ENCODE measurements around the gene EPOP.

EPOP gene

GRCh38 chr17:38710985-38711384 lies 36.2 kb upstream of the EPOP start:
- H3K4me3 Mint-ChIP-seq: no peak overlapping the region
- ATAC-seq (replicated peaks; ENCODE audit: extremely low read depth, poor library complexity, severe bottlenecking): no peak
- H3K9me3 Mint-ChIP-seq: no peaks in the 10 kb centered on the region
- DNase-seq (ENCODE audit: low spot score in 2 of 2): no peak
- peaks cover 50% of the 10 kb centered on the region for H3K36me3 Mint-ChIP-seq (ENCODE audit: insufficient read depth)
- no peaks in the 10 kb centered on the region for H3K27me3 Mint-ChIP-seq
- H3K4me1 Mint-ChIP-seq: peaks cover 61% of the 10 kb centered on the region
- H3K27ac Mint-ChIP-seq (ENCODE audit: low read depth): no peak overlapping the region

- Mint-ChIP-seq H3K36me3 (ENCODE audit: insufficient read depth) (peaks cover 51% of the 10 kb centered on the region), H3K27ac (ENCODE audit: low read depth) (peak overlapping the region; percentile 87), H3K27me3 (no peaks in the 10 kb centered on the region), H3K4me1 (peaks cover 64% of the 10 kb centered on the region), H3K4me3 (no peak overlapping the region), H3K9me3 (no peaks in the 10 kb centered on the region)
- no peak for DNase-seq (ENCODE audit: low spot score in 2 of 2)
- ATAC-seq (replicated peaks; ENCODE audit: extremely low read depth, poor library complexity, severe bottlenecking): no peak
Observed at GRCh38 chr17:38710604-38710962, 35.8 kb upstream of the EPOP start.

- Mint-ChIP-seq H3K36me3 (ENCODE audit: insufficient read depth) (peaks cover 48% of the 10 kb centered on the region), H3K27me3 (no peaks in the 10 kb centered on the region), H3K4me3 (no peak overlapping the region), H3K4me1 (peaks cover 64% of the 10 kb centered on the region), H3K27ac (ENCODE audit: low read depth) (peak overlapping the region; percentile 87), H3K9me3 (no peaks in the 10 kb centered on the region)
- DNase-seq (ENCODE audit: low spot score in 2 of 2): no peak
- no peak for ATAC-seq (replicated peaks; ENCODE audit: extremely low read depth, poor library complexity, severe bottlenecking)
Observed at GRCh38 chr17:38709864-38710603, 35.3 kb upstream of the EPOP start.

GRCh38 chr17:38709104-38709820 lies 34.5 kb upstream of the EPOP start:
- H3K36me3 Mint-ChIP-seq (ENCODE audit: insufficient read depth): peaks cover 48% of the 10 kb centered on the region
- no peak overlapping the region for H3K4me3 Mint-ChIP-seq
- H3K4me1 Mint-ChIP-seq: peaks cover 64% of the 10 kb centered on the region
- peak overlapping the region; percentile 87 for H3K27ac Mint-ChIP-seq (ENCODE audit: low read depth)
- no peak for ATAC-seq (replicated peaks; ENCODE audit: extremely low read depth, poor library complexity, severe bottlenecking)
- no peak for DNase-seq (ENCODE audit: low spot score in 2 of 2)
- H3K9me3 Mint-ChIP-seq: no peaks in the 10 kb centered on the region
- no peaks in the 10 kb centered on the region for H3K27me3 Mint-ChIP-seq

GRCh38 chr17:38707678-38708351 lies 33.1 kb upstream of the EPOP start:
- ATAC-seq (replicated peaks; ENCODE audit: extremely low read depth, poor library complexity, severe bottlenecking) (no peak), DNase-seq (ENCODE audit: low spot score in 2 of 2) (no peak)
- no peaks in the 10 kb centered on the region for H3K27me3 Mint-ChIP-seq
- H3K4me1 Mint-ChIP-seq: peaks cover 77% of the 10 kb centered on the region
- peak overlapping the region; percentile 29 for H3K27ac Mint-ChIP-seq (ENCODE audit: low read depth)
- H3K36me3 Mint-ChIP-seq (ENCODE audit: insufficient read depth): peaks cover 41% of the 10 kb centered on the region
- no peaks in the 10 kb centered on the region for H3K9me3 Mint-ChIP-seq
- peak overlapping the region; percentile 95 for H3K4me3 Mint-ChIP-seq

GRCh38 chr17:38706505-38707216 lies 31.9 kb upstream of the EPOP start:
- H3K9me3 Mint-ChIP-seq: no peaks in the 10 kb centered on the region
- H3K4me1 Mint-ChIP-seq: peaks cover 76% of the 10 kb centered on the region
- peak overlapping the region; percentile 95 for H3K4me3 Mint-ChIP-seq
- no peaks in the 10 kb centered on the region for H3K27me3 Mint-ChIP-seq
- DNase-seq (ENCODE audit: low spot score in 2 of 2) (no peak), ATAC-seq (replicated peaks; ENCODE audit: extremely low read depth, poor library complexity, severe bottlenecking) (no peak)
- peaks cover 43% of the 10 kb centered on the region for H3K36me3 Mint-ChIP-seq (ENCODE audit: insufficient read depth)
- H3K27ac Mint-ChIP-seq (ENCODE audit: low read depth): peak overlapping the region; percentile 79

- no peaks in the 10 kb centered on the region for H3K9me3 Mint-ChIP-seq
- peak overlapping the region; percentile 79 for H3K27ac Mint-ChIP-seq (ENCODE audit: low read depth)
- ATAC-seq (replicated peaks; ENCODE audit: extremely low read depth, poor library complexity, severe bottlenecking) (no peak), DNase-seq (ENCODE audit: low spot score in 2 of 2) (no peak)
- peaks cover 46% of the 10 kb centered on the region for H3K36me3 Mint-ChIP-seq (ENCODE audit: insufficient read depth)
- peak overlapping the region; percentile 95 for H3K4me3 Mint-ChIP-seq
- peaks cover 75% of the 10 kb centered on the region for H3K4me1 Mint-ChIP-seq
- no peaks in the 10 kb centered on the region for H3K27me3 Mint-ChIP-seq
Observed at GRCh38 chr17:38705803-38706504, 31.2 kb upstream of the EPOP start.

- Mint-ChIP-seq H3K4me1 (peaks cover 71% of the 10 kb centered on the region), H3K27ac (ENCODE audit: low read depth) (no peak overlapping the region), H3K9me3 (no peaks in the 10 kb centered on the region), H3K36me3 (ENCODE audit: insufficient read depth) (peaks cover 41% of the 10 kb centered on the region), H3K27me3 (no peaks in the 10 kb centered on the region), H3K4me3 (peak overlapping the region; percentile 95)
- ATAC-seq (replicated peaks; ENCODE audit: extremely low read depth, poor library complexity, severe bottlenecking) (no peak), DNase-seq (ENCODE audit: low spot score in 2 of 2) (no peak)
Observed at GRCh38 chr17:38705523-38705802, 30.7 kb upstream of the EPOP start.

- Mint-ChIP-seq H3K27ac (ENCODE audit: low read depth) (peak within 1 kb of the TSS; percentile 97), H3K9me3 (no peaks in the 10 kb centered on the region), H3K4me1 (peaks cover 68% of the 10 kb centered on the region), H3K27me3 (no peaks in the 10 kb centered on the region), H3K4me3 (peak within 1 kb of the TSS; percentile 95), H3K36me3 (ENCODE audit: insufficient read depth) (peaks cover 35% of the 10 kb centered on the region)
- ATAC-seq (replicated peaks; ENCODE audit: extremely low read depth, poor library complexity, severe bottlenecking) (peak; percentile 47), DNase-seq (ENCODE audit: low spot score in 2 of 2) (peak; percentile 68 to 76)
Observed at GRCh38 chr17:38704606-38705522, 30.1 kb upstream of the EPOP start, which contains the start of gene MLLT6. MLLT6 (plus strand) TSS chr17:38705273; CDS start chr17:38705633, 360 bp downstream.

GRCh38 chr17:38703742-38704605 lies 29.2 kb upstream of the EPOP start:
- DNase-seq (ENCODE audit: low spot score in 2 of 2): peak in 1 of 2 donors; percentile 28
- Mint-ChIP-seq H3K4me3 (peak overlapping the region; percentile 95), H3K4me1 (peaks cover 60% of the 10 kb centered on the region), H3K27ac (ENCODE audit: low read depth) (peak overlapping the region; percentile 97), H3K36me3 (ENCODE audit: insufficient read depth) (peaks cover 28% of the 10 kb centered on the region), H3K27me3 (no peaks in the 10 kb centered on the region), H3K9me3 (no peaks in the 10 kb centered on the region)
- ATAC-seq (replicated peaks; ENCODE audit: extremely low read depth, poor library complexity, severe bottlenecking): no peak
